ENCODE results near the gene EXD2.

DNA sequence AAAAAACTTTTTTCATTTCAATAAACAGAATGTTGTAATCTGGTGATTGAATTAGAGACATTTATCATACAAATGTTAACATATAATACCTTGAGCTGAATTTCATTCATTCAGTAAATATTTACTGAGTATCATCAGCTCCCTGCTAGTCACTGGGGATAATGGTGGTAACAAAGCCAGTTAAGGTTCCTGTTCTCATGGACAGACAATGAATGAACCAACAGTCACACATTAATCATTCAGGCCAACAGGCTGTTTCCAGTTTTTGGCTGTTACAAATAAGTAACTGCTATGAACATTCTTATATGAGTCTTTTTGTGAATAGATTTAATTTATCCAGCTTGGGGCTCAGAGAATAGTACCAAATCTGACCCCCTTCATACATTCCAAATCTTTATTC is 13.5 kb downstream of the EXD2 start:
- TF ChIP-seq, protein P1, sequence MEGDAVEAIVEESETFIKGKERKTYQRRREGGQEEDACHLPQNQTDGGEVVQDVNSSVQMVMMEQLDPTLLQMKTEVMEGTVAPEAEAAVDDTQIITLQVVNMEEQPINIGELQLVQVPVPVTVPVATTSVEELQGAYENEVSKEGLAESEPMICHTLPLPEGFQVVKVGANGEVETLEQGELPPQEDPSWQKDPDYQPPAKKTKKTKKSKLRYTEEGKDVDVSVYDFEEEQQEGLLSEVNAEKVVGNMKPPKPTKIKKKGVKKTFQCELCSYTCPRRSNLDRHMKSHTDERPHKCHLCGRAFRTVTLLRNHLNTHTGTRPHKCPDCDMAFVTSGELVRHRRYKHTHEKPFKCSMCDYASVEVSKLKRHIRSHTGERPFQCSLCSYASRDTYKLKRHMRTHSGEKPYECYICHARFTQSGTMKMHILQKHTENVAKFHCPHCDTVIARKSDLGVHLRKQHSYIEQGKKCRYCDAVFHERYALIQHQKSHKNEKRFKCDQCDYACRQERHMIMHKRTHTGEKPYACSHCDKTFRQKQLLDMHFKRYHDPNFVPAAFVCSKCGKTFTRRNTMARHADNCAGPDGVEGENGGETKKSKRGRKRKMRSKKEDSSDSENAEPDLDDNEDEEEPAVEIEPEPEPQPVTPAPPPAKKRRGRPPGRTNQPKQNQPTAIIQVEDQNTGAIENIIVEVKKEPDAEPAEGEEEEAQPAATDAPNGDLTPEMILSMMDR (IDR thresholded peaks at IDR 0.05) = no peak
- TF ChIP-seq EP300 (IDR thresholded peaks at IDR 0.05) = no peak

Data from ovary (tissue), 3 donors.